ENCODE results near the gene PDE8A. TPM values are rescaled to one million over a fixed set of nuclear protein-coding genes. Genes with fewer than 3 reads are reported as not detected.

Gene PDE8A
- total RNA-seq, 1 experiment from 2014 or later = 27.4 TPM

GRCh38 chr15:84981054-84981710 lies 474 bp upstream of the PDE8A start:
- intact Hi-C loops (cut with micrococcal nuclease) = loop anchor here (1.0 kb wide), 1 partner anchor 63 kb away; no protein-coding TSS in a partner anchor
- DNase-seq (ENCODE audit: unreplicated experiment) = peak; percentile 95
- Mint-ChIP-seq H3K27me3 (ENCODE audit: insufficient read depth, unreplicated experiment) (no peaks in the 10 kb centered on the region), H3K4me1 (ENCODE audit: insufficient read depth, unreplicated experiment) (peaks cover 2% of the 10 kb centered on the region), H3K27ac (ENCODE audit: low read depth, unreplicated experiment) (peak overlapping the region; percentile 84), H3K4me3 (ENCODE audit: unreplicated experiment) (peak overlapping the region; percentile 86), H3K9me3 (ENCODE audit: unreplicated experiment) (no peaks in the 10 kb centered on the region), H3K36me3 (ENCODE audit: insufficient read depth, unreplicated experiment) (no peaks in the 10 kb centered on the region)
- TF ChIP-seq CTCF (IDR thresholded peaks at IDR 0.05; ENCODE audit: unreplicated experiment) = peak; percentile 13
- no TSS peak for BruUV-seq (replicated peaks)
- ChIA-PET CTCF (interaction anchor here (0.7 to 2.4 kb wide), 5 partner anchors 11 to 234 kb away, joined by 3 to 11 read pairs (median 3); no protein-coding TSS in a partner anchor), POLR2A (interaction anchor here (0.6 to 5.7 kb wide), 11 partner anchors 11 to 350 kb away, joined by 3 to 50 read pairs (median 6); partner anchors contain the start of gene SEC11A)

- no peaks in the 10 kb centered on the region for H3K9me3 Mint-ChIP-seq (ENCODE audit: unreplicated experiment)
- ChIA-PET POLR2A (interaction anchor here (1.2 to 5.7 kb wide), 6 partner anchors 10 to 381 kb away, joined by 3 to 50 read pairs (median 3); partner anchors contain the start of gene ZSCAN2), CTCF (interaction anchor here (0.5 to 1.1 kb wide), 3 partner anchors 20 to 53 kb away, joined by 3 to 4 read pairs (median 3); no protein-coding TSS in a partner anchor)
- no peak for TF ChIP-seq CTCF (IDR thresholded peaks at IDR 0.05; ENCODE audit: unreplicated experiment)
- H3K27me3 Mint-ChIP-seq (ENCODE audit: insufficient read depth, unreplicated experiment) = no peaks in the 10 kb centered on the region
- H3K4me3 Mint-ChIP-seq (ENCODE audit: unreplicated experiment) = peak overlapping the region; percentile 86
- H3K36me3 Mint-ChIP-seq (ENCODE audit: insufficient read depth, unreplicated experiment) = no peaks in the 10 kb centered on the region
- peak; percentile 33 for DNase-seq (ENCODE audit: unreplicated experiment)
- H3K27ac Mint-ChIP-seq (ENCODE audit: low read depth, unreplicated experiment) = peak overlapping the region; percentile 42
- no TSS peak for BruUV-seq (replicated peaks)
- H3K4me1 Mint-ChIP-seq (ENCODE audit: insufficient read depth, unreplicated experiment) = peaks cover 5% of the 10 kb centered on the region
- intact Hi-C loops (cut with micrococcal nuclease) = no loop called here
These were observed 755 bp downstream of the PDE8A start for GRCh38 chr15:84982301-84982920.

- Mint-ChIP-seq H3K27me3 (ENCODE audit: insufficient read depth, unreplicated experiment) (no peaks in the 10 kb centered on the region), H3K4me3 (ENCODE audit: unreplicated experiment) (peak overlapping the region; percentile 86), H3K9me3 (ENCODE audit: unreplicated experiment) (no peaks in the 10 kb centered on the region), H3K4me1 (ENCODE audit: insufficient read depth, unreplicated experiment) (peaks cover 5% of the 10 kb centered on the region), H3K36me3 (ENCODE audit: insufficient read depth, unreplicated experiment) (no peaks in the 10 kb centered on the region), H3K27ac (ENCODE audit: low read depth, unreplicated experiment) (no peak overlapping the region)
- no peak for DNase-seq (ENCODE audit: unreplicated experiment)
- no peak for TF ChIP-seq CTCF (IDR thresholded peaks at IDR 0.05; ENCODE audit: unreplicated experiment)
- BruUV-seq (replicated peaks) = no TSS peak
- CTCF ChIA-PET = interaction anchor here (0.5 to 0.7 kb wide), 2 partner anchors 31 to 47 kb away, joined by 3 read pairs; no protein-coding TSS in a partner anchor
- POLR2A ChIA-PET = interaction anchor here (1.2 to 5.7 kb wide), 6 partner anchors 9 to 382 kb away, joined by 3 to 50 read pairs (median 3); partner anchors contain the start of gene ZSCAN2
- intact Hi-C loops (cut with micrococcal nuclease) = no loop called here
These were observed 1.6 kb downstream of the PDE8A start for GRCh38 chr15:84983294-84983693.

GRCh38 chr15:84983711-84984110 lies 2.1 kb downstream of the PDE8A start:
- intact Hi-C loops (cut with micrococcal nuclease) = no loop called here
- no TSS peak for BruUV-seq (replicated peaks)
- Mint-ChIP-seq H3K9me3 (ENCODE audit: unreplicated experiment) (no peaks in the 10 kb centered on the region), H3K4me3 (ENCODE audit: unreplicated experiment) (no peak overlapping the region), H3K27ac (ENCODE audit: low read depth, unreplicated experiment) (no peak overlapping the region), H3K36me3 (ENCODE audit: insufficient read depth, unreplicated experiment) (no peaks in the 10 kb centered on the region), H3K4me1 (ENCODE audit: insufficient read depth, unreplicated experiment) (peaks cover 5% of the 10 kb centered on the region), H3K27me3 (ENCODE audit: insufficient read depth, unreplicated experiment) (no peaks in the 10 kb centered on the region)
- CTCF ChIA-PET = interaction anchor here (0.7 kb wide), 1 partner anchor 31 kb away, joined by 3 read pairs; no protein-coding TSS in a partner anchor
- TF ChIP-seq CTCF (IDR thresholded peaks at IDR 0.05; ENCODE audit: unreplicated experiment) = no peak
- POLR2A ChIA-PET = interaction anchor here (0.7 to 5.7 kb wide), 3 partner anchors 9 to 332 kb away, joined by 3 to 50 read pairs (median 46); no protein-coding TSS in a partner anchor
- no peak for DNase-seq (ENCODE audit: unreplicated experiment)
